Measurements from ENCODE around the gene UHRF1. TPM values are rescaled to one million over a fixed set of nuclear protein-coding genes. Genes with fewer than 3 reads are reported as not detected.

The UHRF1 gene
- total RNA-seq, 2 experiments from 2014 or later, result 149 to 154 TPM

DNA sequence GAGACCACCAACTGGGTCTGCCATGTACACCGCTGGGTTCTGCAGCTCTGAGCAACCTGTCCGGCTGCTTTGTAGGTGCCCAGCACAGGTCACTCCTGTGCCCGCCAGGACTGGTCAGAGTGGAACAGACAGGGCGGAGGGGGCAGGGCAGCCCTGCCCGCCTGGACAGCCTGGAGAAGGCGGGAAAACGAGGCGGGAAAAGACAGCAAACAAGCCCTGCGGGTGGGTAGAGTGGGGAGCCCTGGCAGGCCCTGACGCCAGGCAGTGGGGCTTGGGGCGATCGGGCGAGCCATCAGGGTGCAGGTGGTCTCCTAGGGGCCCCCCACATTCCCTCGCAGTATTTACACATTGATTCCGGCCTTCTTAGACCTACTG lies 533 bp upstream of the UHRF1 start:
- no peak overlapping the region for H3K27ac Mint-ChIP-seq
- CTCF ChIA-PET, result interaction anchor here (1.2 to 11.0 kb wide), 3 partner anchors 38 to 99 kb away, joined by 3 to 240 read pairs (median 3); partner anchors contain the start of gene PLIN3
- no peak for DNase-seq
- no peaks in the 10 kb centered on the region for H3K9me3 Mint-ChIP-seq (ENCODE audit: low read depth)
- peaks cover 30% of the 10 kb centered on the region for H3K36me3 Mint-ChIP-seq
- ATAC-seq, result no peak
- H3K4me3 Mint-ChIP-seq, result peak overlapping the region; percentile 79
- H3K4me1 Mint-ChIP-seq, result peaks cover 34% of the 10 kb centered on the region
- no peaks in the 10 kb centered on the region for H3K27me3 Mint-ChIP-seq

DNA sequence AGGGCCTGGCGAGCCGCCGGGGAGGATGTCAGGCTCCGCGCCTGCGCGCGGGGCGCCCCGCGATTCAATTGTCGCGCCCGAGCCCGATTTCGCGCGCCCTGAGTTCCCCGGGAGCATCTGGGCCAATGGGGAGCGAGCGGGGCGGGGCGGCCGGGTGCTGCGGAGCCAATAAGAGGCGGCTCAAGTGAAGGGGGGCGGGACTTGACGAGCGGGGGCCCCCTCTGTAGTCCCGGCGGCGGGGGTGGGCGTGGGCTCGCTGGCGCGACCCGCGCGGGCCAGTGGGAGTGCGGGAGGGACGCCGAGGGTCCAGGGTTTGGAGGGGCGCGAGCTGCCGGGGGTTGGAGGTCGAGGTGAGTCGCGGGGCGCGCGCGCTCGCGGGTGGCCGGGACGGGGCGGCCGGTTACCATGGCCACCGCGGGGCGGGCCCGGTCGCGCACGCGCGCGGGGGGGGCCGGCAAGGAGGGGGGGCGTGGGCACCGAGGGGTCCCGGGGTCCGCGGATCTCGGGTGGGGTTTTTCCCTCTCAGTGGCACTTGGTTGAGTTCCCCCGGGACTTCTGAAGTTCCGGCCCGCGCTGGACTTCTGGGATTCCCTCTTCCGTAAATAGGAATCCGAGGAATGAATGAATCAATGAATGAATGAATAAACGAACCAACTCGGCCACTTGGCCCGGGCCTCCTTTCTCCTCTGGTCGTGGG lies 744 bp downstream of the UHRF1 start:
- no peaks in the 10 kb centered on the region for H3K9me3 Mint-ChIP-seq (ENCODE audit: low read depth)
- H3K36me3 Mint-ChIP-seq, result peaks cover 40% of the 10 kb centered on the region
- DNase-seq, result peak; percentile 97
- peaks cover 45% of the 10 kb centered on the region for H3K4me1 Mint-ChIP-seq
- ATAC-seq, result peak; percentile 88
- CTCF ChIA-PET, result interaction anchor here (2.2 to 11.0 kb wide), 5 partner anchors 39 to 121 kb away, joined by 8 to 240 read pairs (median 24); partner anchors contain the start of gene PLIN3
- no peaks in the 10 kb centered on the region for H3K27me3 Mint-ChIP-seq
- peak overlapping the region; percentile 82 for H3K27ac Mint-ChIP-seq
- H3K4me3 Mint-ChIP-seq, result peak overlapping the region; percentile 79

DNA sequence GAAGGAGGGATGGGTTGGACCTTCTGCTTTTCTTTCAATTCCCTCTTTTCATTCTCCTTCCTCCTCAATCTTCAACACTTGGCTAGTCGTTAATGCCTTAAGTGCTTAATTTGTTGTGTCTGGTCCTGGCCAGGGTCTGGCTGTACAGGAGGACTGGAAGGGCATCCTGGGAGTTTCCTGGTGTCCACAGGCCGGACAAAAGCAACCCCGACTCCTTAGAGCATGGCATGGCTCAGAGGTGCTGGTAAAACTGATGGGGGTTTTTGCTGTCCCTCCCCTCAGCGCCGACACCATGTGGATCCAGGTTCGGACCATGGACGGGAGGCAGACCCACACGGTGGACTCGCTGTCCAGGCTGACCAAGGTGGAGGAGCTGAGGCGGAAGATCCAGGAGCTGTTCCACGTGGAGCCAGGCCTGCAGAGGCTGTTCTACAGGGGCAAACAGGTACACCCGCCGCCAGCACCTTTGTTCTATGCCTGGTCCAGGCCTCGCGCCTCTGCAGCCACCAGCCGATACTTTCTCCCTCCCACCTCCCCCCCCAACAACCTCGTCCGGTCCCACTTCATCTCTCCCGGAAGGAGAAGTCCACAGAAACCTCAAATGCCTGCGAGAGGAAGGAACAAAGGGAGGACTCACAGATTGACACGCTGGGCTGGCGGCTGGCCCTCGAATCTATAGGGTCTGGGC lies 1.4 kb downstream of the UHRF1 start:
- no peak for ATAC-seq
- Mint-ChIP-seq H3K36me3 (peaks cover 43% of the 10 kb centered on the region), H3K9me3 (ENCODE audit: low read depth) (no peaks in the 10 kb centered on the region), H3K27ac (peak overlapping the region; percentile 82), H3K4me3 (peak overlapping the region; percentile 79), H3K27me3 (no peaks in the 10 kb centered on the region), H3K4me1 (peaks cover 52% of the 10 kb centered on the region)
- CTCF ChIA-PET, result interaction anchor here (0.5 to 11.0 kb wide), 17 partner anchors 10 to 489 kb away, joined by 3 to 240 read pairs (median 6); partner anchors contain the start of genes FEM1A, KDM4B, PLIN3 and TICAM1
- peak; percentile 59 for DNase-seq

DNA sequence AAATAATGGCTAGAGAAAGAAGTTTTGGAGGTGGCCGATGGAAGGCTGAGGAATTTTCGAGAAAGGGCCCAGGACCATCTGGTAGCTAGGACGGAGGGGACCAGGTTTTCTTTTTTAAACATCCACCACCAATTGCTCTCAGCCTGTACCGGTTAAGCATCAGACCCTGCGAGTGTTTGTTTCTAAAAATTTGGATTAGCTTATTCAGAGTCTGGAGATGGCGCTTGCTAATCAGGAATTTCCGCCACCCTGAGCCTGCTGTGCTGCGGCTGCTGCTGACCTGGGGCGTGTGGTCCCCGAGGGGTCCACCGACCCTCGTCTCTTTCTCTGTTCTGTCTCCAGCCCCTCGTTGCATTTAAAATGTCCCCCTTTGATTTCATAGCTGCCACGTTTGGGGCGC lies 2.0 kb downstream of the UHRF1 start:
- H3K9me3 Mint-ChIP-seq (ENCODE audit: low read depth), result no peaks in the 10 kb centered on the region
- H3K27ac Mint-ChIP-seq, result peak overlapping the region; percentile 82
- H3K4me3 Mint-ChIP-seq, result peak overlapping the region; percentile 79
- peaks cover 56% of the 10 kb centered on the region for H3K4me1 Mint-ChIP-seq
- H3K27me3 Mint-ChIP-seq, result no peaks in the 10 kb centered on the region
- CTCF ChIA-PET, result interaction anchor here (0.5 to 11.0 kb wide), 21 partner anchors 9 to 488 kb away, joined by 3 to 240 read pairs (median 4); partner anchors contain the start of genes FEM1A, KDM4B, PLIN3 and TICAM1
- ATAC-seq, result no peak
- peaks cover 47% of the 10 kb centered on the region for H3K36me3 Mint-ChIP-seq
- DNase-seq, result no peak

DNA sequence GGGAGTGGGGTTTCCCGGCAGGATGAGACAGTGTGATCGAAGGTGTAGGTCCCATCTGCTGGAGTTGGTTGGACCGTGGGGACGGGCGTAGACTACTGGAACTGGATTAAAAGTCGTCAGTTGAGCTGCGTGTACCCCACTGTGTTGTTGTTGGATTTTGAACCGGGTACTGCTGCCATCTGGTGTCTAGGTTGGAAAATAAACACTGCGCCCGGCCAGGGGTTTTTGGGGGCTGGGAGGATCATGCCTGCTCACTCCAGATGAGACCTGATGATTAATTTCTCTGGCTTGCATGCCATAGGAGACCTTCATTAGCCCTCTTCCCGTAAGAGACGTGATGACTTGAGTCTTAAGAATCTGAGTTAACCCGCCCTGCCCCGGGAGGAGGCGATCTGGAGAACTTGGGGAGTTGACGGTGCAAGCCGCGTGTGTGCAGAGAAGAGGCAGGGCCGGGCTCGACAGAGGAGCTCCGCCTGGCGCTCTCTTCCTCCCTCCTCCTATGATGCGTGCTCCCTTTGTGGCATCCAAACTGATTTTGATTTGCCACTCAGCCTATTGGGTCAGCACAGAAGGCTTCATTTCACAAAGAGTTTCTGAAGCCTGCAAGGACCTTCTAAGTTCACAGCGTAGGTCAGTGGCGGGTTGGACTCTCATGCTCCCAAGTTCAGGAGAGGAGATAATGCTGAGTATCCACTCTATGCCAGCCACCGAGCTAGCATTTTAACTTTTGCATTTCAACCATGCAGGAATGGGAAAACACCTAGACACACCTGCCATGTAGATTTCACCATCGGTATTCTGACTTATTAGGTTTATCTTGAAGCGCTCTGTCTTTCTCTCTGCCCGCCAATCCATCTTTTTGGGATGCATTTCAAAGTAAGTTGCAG lies 2.7 kb downstream of the UHRF1 start:
- CTCF ChIA-PET, result interaction anchor here (0.6 to 11.0 kb wide), 26 partner anchors 8 to 608 kb away, joined by 3 to 240 read pairs (median 4); partner anchors contain the start of genes FEM1A, FSD1, KDM4B and PLIN3
- peaks cover 50% of the 10 kb centered on the region for H3K36me3 Mint-ChIP-seq
- peak overlapping the region; percentile 79 for H3K4me3 Mint-ChIP-seq
- peak; percentile 9 for ATAC-seq
- peak; percentile 81 for DNase-seq
- H3K4me1 Mint-ChIP-seq, result peaks cover 62% of the 10 kb centered on the region
- H3K9me3 Mint-ChIP-seq (ENCODE audit: low read depth), result no peaks in the 10 kb centered on the region
- H3K27me3 Mint-ChIP-seq, result no peaks in the 10 kb centered on the region
- H3K27ac Mint-ChIP-seq, result peak overlapping the region; percentile 82

DNA sequence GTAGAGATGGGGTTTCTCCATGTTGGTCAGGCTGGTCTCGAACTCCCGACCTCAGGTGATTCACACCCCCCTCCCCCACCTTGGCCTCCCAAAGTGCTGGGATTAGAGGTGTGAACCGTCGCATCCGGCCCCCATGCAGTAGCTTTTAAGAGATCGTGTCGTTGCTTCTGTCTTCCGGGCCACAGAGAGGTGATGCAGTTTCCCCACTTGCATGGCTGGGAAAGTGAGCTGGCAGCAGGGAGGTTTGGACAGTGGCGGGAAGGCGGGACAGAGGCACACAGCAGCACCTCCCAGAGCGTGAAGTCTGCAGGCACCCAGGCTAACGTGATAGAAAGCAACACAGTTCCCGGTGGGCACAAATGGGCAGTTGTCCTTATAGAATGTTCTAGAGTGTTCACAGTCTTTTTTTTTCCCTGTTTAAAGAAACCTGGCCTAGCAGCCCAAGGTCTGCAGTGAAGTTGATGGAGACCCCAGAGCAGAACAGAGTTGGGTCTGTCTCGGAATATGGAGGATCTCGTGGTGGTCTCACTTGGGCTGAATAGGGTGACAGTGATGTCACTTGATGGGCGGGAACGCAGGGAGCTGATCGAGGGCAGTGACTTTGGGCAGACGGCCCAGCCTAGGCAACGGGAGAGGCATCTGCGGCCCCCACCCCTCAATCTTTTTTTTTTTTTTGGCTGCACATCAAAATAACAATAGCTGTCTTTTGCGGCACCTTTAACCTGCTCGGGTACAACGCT lies 4.9 kb downstream of the UHRF1 start:
- Mint-ChIP-seq H3K9me3 (ENCODE audit: low read depth) (no peaks in the 10 kb centered on the region), H3K27ac (peak overlapping the region; percentile 91), H3K27me3 (no peaks in the 10 kb centered on the region), H3K4me3 (peak overlapping the region; percentile 81), H3K4me1 (peaks cover 66% of the 10 kb centered on the region), H3K36me3 (peaks cover 58% of the 10 kb centered on the region)
- DNase-seq, result peak; percentile 80
- ATAC-seq, result no peak
- CTCF ChIA-PET, result interaction anchor here (1.2 to 11.0 kb wide), 5 partner anchors 43 to 117 kb away, joined by 4 to 240 read pairs (median 12); partner anchors contain the start of genes KDM4B and PLIN3

DNA sequence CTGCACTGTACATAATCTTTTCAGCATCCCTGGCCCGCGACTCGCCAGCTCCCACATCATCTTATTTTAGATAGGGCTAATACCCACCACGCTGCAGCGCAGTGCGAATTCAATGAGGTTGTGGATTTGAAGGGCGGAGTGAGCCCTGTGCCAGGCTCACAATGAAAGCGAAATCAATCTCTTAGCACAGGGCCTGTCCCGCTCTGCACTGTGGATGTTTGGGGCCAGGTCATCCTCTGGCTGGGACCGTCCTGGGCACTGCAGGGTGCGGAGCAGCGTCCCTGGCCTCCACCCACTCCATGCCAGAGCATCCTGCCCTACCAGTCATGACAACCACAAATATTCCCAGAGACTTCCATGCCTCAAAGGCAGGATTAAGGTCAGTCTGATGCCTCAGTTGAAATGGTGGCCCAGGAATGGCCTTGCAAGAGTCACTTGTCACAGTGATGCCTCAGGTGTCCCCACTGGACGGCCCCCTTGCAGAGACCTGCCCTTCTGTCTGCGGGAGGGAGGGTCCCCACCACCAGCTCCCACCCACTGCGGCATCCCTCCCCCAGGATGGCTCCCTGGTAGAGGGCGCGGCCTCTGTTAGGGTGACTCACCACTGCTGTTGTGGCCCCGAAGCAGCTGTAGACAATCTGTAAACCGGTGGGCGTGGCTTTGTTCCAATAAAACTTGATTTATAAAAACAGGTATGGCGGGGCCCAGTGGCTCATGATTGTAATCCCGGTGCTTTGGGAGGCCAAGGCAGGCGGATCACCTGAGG lies 5.6 kb downstream of the UHRF1 start:
- ATAC-seq (peak; percentile 78), DNase-seq (peak; percentile 90)
- Mint-ChIP-seq H3K9me3 (ENCODE audit: low read depth) (no peaks in the 10 kb centered on the region), H3K27me3 (no peaks in the 10 kb centered on the region), H3K27ac (peak overlapping the region; percentile 91), H3K4me1 (peaks cover 67% of the 10 kb centered on the region), H3K4me3 (peak overlapping the region; percentile 81), H3K36me3 (peaks cover 60% of the 10 kb centered on the region)
- CTCF ChIA-PET, result interaction anchor here (0.8 to 11.0 kb wide), 6 partner anchors 44 to 124 kb away, joined by 3 to 240 read pairs (median 10); partner anchors contain the start of genes KDM4B and PLIN3

DNA sequence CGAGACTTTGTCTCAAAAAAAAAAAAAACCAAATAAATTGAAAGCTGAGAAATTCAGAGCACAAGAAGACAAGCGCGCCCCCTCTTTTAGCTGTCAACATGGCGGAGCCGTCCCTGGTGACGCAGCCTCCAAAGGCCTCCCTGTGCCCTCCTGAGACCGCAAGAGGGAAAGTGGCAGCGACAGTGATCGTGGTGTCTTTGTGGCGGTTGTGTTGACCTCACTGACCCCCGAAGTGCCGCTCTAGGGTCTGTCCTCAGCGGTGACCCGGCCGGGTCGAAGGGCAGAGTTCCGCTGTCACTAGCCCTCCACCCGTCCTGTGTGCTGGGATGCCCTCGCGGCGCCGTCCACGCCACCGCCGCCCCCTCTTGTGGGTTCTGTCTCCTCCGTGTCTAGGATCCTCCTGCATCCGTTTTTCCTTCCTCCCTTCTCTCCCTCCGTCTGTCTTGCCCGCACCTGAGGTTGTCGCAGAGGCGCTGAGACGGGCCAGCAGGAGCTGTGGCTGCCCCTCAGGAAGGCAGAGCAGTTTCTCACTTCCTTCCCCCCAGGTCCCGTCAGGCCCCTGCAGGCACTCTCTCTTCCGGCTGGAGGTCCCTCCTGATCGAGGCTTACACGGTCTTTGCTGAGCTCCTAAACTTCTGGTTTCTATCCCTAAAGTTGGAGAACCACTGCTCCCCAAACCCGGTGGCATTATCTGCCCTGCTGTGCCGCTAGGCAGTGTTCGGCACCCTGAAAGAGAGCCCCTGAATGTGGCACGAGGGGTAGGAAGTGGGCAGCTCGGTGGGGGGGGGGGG lies 7.2 kb downstream of the UHRF1 start:
- peaks cover 58% of the 10 kb centered on the region for H3K36me3 Mint-ChIP-seq

DNA sequence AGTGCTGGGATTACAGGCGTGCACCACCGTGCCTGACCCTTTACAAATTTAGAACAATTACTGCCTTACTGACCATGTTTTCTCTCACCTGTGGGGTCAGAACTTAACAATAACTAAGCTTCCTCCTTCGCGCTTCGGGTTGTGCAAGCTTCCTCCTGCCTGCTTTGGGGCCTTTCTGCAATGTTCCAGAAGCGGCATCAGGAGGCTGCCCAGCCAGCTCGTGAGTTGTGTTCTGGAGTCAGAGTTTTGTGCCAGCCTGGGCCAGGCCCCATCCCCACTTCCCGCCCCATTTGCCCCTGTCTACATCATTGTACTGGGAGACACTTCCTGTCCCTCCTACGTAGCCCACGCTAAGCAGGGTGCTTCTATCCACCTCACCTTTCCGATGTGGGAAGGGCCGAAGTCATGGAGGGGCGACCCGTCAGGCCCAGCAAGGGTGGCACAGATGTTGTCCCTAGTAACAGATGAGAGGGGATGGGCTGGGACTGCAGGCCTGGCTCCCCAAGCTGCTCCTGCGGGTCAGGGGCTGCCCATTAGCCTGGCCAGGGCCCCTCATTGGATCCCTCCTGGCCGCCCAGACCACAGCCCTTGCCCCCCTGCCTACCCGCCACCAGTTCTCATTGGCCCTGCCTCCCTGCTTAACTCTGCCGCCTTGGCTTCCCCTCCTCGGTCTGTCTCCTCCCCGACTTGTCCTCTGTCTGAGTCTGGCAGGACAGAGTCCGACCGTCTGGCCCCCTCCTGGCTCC lies 13.4 kb downstream of the UHRF1 start:
- no peak for ATAC-seq
- Mint-ChIP-seq H3K36me3 (peaks cover 28% of the 10 kb centered on the region), H3K4me3 (no peak overlapping the region)

More for the DNA sequence above, 7.2 kb downstream of the UHRF1 start:
- DNase-seq (peak; percentile 69), ATAC-seq (peak; percentile 31)
- no peaks in the 10 kb centered on the region for H3K9me3 Mint-ChIP-seq (ENCODE audit: low read depth)
- peak overlapping the region; percentile 91 for H3K27ac Mint-ChIP-seq
- H3K27me3 Mint-ChIP-seq, result no peaks in the 10 kb centered on the region
- peak overlapping the region; percentile 81 for H3K4me3 Mint-ChIP-seq
- CTCF ChIA-PET, result interaction anchor here (0.6 to 11.0 kb wide), 12 partner anchors 8 to 192 kb away, joined by 3 to 240 read pairs (median 4); partner anchors contain the start of genes FEM1A and PLIN3
- peaks cover 61% of the 10 kb centered on the region for H3K4me1 Mint-ChIP-seq

DNA sequence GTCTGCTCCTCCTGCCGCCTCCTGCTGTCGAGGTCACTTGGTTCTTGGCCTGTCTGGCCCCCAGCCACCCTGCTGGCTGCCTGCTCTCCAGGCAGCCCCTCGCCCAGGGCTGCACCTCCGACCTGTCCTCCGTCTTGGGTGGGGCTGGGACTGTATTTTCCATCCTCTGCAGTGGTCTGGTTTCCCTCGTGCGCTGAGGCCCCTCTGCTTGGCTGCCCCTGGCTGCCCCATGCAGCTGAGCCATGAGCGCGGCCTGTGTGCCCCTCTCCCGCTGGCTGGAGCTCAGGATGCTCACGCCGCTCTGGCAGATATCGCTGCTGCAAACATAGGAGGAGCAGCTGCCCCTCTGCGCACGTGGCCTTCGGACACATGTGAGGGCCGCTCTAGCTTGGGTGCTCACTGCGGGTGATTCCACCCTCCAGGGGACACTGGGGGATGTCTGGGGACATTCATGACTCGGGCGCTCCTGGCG lies 14.0 kb downstream of the UHRF1 start:
- no peaks in the 10 kb centered on the region for H3K27me3 Mint-ChIP-seq
- CTCF ChIA-PET, result interaction anchor here (1.4 kb wide), 1 partner anchor 10 kb away, joined by 5 read pairs; no protein-coding TSS in a partner anchor
- no peak for DNase-seq
- H3K36me3 Mint-ChIP-seq, result peaks cover 25% of the 10 kb centered on the region
- H3K4me1 Mint-ChIP-seq, result peaks cover 13% of the 10 kb centered on the region
- H3K4me3 Mint-ChIP-seq, result no peak overlapping the region
- no peak for ATAC-seq
- H3K27ac Mint-ChIP-seq, result no peak overlapping the region
- H3K9me3 Mint-ChIP-seq (ENCODE audit: low read depth), result no peaks in the 10 kb centered on the region

More for the DNA sequence above, 13.4 kb downstream of the UHRF1 start:
- Mint-ChIP-seq H3K27ac (peak overlapping the region; percentile 40), H3K9me3 (ENCODE audit: low read depth) (no peaks in the 10 kb centered on the region), H3K27me3 (no peaks in the 10 kb centered on the region), H3K4me1 (peaks cover 15% of the 10 kb centered on the region)
- CTCF ChIA-PET, result interaction anchor here (1.4 kb wide), 1 partner anchor 10 kb away, joined by 5 read pairs; no protein-coding TSS in a partner anchor
- DNase-seq, result no peak

All from activated CD8-positive, alpha-beta memory T cell treated with anti-CD3 and anti-CD28 coated beads, Interleukin-2, amount 10 ng/mL, durations not matched to agents 7 days and 5 days (primary cell).